G401 (cell line): Measurements from ENCODE around the gene ISG15. TPM values are rescaled to one million over a fixed set of nuclear protein-coding genes. Genes with fewer than 3 reads are reported as not detected.
"Not testable (repeated sequence)": the region's sequence is repeated elsewhere in the genome, so short reads cannot be mapped to it uniquely, and the experiment has no call there.

ENCODE experiments used
- DNase-seq: peaks from one replicate; pipeline ENCODE4 v3.0.0-alpha.2; 2015; ENCODE audit warnings: low spot score
- in situ Hi-C: cut with HindIII; loops from 2 replicates; pipeline ENCODE4 v1.10.0; 2016; ENCODE audit warnings: low sequenced_read_pairs, mixed read lengths
- total RNA-seq: library from RNA; depleted of rRNA; stranded (reverse); fragments of >200 nt; shearing (Covaris generic); gene quantifications from 2 replicates; pipeline ENCODE4 v1.2.3, GENCODE V29; 2014

ISG15 gene
- total RNA-seq, 1 experiment from 2014 or later: 213 TPM

DNA sequence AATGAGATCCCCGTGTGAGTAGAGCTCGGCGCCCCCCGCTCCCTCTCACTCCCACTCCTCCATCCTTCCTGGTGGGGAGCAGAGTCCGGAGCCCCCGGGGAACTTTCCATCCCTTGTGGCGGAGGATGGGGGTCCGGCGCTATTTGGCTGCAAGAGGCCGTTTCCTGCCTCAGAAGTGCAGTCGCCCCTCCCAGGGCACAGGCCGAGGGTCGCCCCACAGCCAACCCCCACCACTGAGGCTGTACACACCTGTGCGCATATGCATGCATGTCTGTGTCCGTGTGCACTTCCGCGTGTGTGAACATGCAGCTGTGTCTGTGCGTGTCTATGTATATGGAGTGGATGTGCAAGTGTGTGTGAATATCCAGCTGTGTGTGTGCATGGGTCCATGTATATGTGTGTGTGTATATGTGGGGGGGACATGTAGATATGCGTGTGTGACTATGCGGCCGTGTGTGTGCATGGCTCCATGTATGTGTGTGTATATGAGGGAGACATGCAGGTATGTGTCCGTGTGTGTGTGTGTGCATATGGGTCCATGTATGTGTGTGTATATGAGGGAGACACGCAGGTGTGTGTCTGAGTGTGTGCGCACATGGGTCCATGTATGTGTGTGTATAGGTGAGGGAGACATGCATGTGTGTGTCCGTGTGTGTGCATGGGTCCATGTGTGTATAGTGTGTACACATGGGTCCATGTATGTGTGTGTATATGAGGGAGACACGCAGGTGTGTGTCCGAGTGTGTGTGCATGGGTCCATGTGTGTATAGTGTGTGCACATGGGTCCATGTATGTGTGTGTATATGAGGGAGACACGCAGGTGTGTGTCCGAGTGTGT, 38.9 kb downstream of the ISG15 start:
- in situ Hi-C loops: no loop called here
- DNase-seq: no peak

DNA sequence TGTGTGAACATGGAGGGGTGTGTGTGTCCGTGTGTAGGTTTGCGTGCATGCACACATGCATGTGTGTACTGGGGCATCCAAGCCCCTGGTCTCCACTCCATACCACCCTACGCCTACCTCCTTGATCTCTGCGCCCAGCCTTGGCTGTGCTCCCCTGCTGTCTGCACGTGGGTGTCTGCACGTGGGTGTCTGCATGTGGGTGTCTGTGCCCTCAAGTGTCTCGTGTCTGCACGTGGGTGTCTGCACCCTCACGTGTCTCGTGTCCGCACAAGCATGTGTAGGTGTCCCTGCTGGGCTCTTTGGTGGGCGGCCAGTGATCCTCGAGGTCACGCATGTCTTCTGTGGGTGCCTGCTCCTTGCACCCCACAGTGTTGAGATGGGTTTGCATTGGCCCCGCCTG, 39.7 kb downstream of the ISG15 start:
- in situ Hi-C loops: no loop called here
- no peak for DNase-seq

DNA sequence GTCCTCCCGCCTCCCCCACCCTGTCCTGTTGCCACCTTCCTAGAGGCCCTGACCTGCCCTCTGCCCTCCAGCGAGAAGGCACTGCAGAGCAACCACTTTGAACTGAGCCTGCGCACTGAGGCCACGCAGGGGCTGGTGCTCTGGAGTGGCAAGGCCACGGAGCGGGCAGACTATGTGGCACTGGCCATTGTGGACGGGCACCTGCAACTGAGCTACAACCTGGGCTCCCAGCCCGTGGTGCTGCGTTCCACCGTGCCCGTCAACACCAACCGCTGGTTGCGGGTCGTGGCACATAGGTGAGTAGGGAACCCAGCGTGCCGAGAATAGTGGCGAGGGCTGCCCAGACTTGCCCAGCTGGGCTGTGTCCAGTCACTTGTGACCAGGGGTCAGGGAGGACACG, 40.4 kb downstream of the ISG15 start:
- in situ Hi-C loops: no loop called here
- no peak for DNase-seq

DNA sequence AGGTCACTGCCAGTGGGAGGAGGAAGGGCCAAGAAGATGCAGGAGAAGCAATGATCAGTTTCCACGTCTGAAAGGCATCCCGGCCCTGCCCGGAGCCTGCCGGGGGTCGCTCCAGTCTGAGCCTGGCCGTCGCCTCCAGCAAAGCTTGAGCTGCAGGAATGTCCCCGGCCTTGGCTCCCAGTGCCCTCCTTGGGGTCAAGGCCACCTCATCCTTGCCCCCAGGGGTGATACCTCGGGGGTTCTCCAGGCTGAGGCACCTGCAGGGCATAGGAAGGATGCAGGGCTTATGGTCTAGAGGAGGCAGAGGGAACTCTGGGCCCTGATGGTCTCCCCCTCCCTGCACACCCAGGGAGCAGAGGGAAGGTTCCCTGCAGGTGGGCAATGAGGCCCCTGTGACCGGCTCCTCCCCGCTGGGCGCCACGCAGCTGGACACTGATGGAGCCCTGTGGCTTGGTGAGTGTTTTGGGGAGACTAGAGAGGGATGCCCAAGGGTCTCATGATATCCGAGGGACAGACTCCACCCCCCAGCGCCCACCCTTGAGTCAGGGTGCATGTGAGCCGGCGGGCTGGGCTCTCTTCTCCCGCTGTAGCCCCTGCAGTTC, 40.9 kb downstream of the ISG15 start:
- DNase-seq: no peak
- in situ Hi-C loops: no loop called here

DNA sequence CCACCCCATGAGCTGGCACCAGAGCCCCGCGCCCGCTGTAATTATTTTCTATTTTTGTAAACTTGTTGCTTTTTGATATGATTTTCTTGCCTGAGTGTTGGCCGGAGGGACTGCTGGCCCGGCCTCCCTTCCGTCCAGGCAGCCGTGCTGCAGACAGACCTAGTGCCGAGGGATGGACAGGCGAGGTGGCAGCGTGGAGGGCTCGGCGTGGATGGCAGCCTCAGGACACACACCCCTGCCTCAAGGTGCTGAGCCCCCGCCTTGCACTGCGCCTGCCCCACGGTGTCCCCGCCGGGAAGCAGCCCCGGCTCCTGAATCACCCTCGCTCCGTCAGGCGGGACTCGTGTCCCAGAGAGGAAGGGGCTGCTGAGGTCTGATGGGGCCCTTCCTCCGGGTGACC, 41.7 kb downstream of the ISG15 start:
- in situ Hi-C loops: no loop called here
- no peak for DNase-seq

DNA sequence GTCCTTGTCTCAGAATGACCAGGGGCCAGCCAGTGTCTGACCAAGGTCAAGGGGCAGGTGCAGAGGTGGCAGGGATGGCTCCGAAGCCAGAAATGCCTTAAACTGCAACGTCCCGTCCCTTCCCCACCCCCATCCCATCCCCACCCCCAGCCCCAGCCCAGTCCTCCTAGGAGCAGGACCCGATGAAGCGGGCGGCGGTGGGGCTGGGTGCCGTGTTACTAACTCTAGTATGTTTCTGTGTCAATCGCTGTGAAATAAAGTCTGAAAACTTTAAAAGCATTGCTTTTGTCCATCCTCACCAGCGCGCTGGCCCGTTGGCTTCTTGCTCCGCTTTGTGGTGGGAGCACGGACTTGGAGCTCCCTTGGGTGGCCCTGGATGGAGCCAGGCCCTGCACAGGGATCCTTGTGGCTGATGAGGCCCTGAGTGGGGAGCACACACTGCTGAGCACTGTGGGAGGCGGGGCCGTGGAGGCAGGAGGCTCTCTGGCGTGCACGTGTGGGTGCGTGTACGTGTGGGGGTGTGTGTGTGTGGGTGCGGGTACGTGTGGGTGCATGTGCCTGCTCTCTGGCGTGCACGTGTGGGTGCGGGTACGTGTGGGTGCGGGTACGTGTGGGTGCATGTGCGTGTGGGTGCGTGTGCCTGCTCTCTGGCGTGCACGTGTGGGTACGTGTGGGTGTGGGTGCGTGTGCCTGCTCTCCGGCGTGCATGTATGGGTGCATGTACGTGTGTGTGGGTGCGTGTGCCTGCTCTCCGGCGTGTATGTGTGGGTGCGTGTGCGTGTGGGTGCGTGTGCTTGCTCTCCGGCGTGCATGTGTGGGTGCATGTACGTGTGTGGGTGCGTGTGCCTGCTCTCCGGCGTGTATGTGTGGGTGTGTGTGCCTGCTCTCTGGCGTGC, 42.8 kb downstream of the ISG15 start:
- in situ Hi-C loops: no loop called here

DNA sequence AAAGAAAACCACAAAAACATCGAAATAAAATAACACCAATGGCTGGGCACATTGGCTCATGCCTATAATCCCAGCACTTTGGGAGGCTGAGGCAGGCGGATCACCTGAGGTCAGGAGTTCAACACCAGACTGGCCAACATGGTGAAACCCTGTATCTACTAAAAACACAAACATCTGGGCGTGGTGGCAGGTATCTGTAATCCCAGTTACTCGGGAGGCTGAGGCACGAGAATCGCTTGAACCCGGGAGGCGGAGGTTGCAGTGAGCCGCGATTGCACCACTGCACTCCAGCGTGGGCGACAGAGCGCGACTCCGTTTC, 44.4 kb downstream of the ISG15 start:
- DNase-seq, in situ Hi-C loops: not testable (repeated sequence)

More for the DNA sequence above, 42.8 kb downstream of the ISG15 start:
- no peak for DNase-seq

DNA sequence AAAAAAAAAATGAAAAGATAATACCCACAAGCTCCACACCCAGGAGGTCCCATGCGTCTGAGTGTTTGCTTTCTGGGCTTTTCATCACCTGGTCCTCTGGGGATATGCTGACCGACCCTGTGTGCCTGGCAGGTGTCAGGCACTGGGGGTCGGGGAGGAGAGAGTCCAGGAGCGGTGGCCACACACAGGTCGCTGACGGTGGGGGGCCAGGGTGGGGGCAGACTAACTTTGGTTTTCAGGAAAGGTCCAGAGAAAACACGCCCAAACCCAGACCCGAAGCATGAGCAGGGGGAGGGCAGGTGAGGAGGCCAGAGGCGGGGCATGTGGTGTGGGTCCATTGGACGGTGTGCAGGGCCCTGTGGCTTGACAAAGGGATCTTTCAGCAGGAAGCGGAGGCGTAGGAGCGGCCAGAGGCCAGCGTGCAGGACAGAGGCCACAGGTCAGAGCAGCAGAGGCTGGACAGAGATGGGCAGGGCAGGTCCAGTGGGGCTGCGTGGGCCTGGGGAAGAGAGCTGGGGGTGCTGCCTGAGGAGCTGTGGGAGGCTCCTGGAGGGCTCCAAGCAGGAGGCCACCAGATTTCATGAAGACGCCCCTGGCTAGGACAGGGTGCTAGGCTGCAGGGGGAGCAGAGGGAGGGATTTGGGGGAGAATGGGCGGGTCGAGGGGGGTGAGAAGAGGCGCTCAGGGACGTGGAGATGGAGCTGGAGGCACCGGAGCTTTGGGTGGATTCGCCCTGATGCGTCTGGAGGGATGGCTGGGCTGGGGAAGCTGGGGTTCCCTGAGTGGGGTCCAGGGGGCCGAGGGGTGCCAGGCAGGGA, 45.0 kb downstream of the ISG15 start:
- in situ Hi-C loops: no loop called here
- DNase-seq: no peak

DNA sequence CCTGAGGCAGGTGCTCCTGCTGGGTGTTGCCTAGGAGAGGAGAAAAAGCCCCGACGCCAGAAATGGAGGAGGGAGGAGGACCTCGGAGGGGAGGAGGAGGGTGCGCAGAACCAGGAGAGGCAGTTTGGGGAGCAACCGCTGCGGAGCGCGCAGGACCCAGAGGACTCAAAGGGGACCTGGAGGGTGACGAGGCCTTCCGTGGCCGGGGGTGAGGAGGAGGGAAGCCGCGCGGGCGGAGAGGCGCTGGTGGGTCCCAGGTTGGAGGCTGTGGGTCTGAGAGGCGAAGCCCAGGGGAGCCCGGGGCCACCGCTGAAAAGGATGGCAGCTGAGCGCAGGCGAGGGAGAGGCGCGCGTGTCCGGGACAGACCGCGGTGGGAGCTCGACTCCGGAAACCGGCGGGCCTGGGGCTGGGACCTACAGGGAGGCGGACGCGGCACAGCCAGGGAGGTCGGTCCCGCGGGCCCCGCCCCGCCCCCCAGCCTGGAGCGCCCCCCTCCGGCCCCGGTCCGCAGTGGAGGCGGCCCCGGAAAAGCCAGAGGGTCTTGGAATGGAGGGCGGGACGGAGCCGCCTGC, 45.7 kb downstream of the ISG15 start:
- no peak for DNase-seq
- in situ Hi-C loops: no loop called here

DNA sequence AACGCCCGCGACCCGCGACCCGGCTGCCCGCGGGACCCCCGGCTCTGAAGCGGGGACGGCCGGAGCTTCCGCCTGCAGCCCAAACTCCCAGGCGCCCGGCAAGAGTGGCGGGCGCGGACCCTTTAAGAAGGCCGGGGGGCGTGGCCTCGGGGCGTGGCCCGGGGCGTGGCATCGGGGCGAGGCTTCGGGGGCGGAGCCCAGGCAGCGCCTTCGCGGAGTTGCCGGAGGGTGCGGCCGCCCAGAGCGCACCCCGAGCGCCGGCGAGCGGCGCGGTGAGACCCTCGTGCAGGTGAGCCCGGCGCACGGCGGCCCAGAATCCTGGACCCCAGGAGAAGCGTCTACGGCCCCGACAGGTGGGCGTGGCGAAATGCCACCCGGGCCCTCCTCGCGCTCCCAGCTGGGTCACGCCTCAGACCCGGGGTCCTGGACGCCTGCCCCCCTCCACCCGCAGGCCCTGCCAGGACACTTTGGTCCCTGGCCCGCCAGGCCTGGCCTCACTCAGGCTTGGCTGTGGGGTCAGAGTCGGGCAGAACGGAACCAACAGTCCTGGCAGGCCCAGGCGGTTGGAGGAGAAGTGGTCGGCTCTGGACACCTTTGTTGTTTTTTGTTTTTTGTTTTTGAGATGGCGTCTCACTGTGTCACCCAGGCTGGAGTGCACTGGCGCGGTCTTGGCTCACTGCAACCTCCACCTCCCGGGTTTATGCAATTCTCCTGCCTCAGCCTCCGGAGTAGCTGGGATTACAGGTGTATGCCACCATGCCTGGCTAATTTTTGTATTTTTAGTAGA, 46.4 kb downstream of the ISG15 start:
- in situ Hi-C loops: no loop called here

DNA sequence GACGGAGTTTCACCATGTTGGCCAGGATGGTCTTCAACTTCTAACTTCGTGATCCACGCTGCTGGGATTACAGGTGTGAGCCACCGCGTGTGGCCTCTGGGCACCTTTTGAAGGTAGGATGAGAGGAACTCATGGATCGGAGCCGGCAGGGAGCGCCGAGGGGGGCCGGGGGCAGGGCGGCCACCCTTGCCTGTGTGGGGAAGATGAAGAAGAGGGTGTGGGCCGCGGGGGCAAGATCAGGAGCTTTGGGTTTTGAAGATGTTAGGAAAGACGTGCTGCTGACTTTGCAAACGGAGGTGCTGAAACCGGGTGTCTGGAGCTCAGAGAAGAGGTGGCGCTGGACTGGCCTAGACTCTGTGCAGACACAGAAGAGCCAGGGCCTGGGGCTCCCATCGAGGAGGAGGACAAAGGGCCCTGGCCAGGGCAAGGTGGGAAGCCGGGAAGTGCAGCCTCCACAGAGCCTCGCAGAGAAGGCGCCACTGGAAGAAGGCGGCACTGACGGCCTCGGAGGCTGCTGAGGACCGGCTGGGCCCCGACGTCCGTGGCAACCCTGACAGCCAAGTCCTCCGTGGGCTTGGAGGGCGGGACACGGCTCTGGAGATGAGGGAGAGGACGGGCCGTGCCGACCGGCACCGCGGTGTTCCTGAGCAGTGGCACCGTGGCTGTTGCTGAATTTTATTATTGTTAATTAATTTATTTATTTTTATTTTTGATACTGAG, 47.1 kb downstream of the ISG15 start:
- no peak for DNase-seq
- in situ Hi-C loops: no loop called here

More for the DNA sequence above, 46.4 kb downstream of the ISG15 start:
- DNase-seq: peak; percentile 37

DNA sequence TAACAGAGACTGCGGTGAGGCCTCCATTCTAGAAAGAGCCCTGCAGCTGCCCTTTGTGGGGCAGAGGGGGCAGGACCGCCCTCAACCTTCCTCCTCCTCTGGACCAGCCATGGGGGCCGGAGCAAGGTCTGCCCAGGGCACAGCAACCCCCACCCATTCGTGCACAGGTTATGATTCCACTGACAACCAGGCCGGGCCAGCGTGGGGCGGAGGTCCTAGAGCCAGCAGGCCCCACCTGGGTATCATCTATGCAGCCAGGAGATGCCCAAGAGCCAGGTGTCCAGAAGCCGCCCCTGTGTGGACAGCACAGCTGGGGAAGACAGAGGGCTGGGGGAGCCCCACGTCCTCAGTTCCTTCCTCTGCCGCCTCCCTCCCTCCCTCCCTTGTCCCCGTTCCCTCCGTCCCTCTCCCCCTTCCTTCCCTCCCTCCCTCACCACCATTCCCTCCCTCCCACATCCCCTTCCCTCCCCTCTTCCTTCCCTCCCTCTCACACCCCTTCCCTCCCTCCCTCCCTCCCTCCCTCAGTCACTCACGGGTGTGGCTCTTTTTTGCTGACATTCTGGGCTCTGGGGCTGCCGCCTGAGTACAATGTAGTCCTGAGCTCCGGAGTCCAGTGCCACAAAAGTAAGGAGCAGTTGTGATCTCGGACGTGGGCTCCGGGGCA, 48.5 kb downstream of the ISG15 start:
- DNase-seq: no peak
- in situ Hi-C loops: no loop called here

DNA sequence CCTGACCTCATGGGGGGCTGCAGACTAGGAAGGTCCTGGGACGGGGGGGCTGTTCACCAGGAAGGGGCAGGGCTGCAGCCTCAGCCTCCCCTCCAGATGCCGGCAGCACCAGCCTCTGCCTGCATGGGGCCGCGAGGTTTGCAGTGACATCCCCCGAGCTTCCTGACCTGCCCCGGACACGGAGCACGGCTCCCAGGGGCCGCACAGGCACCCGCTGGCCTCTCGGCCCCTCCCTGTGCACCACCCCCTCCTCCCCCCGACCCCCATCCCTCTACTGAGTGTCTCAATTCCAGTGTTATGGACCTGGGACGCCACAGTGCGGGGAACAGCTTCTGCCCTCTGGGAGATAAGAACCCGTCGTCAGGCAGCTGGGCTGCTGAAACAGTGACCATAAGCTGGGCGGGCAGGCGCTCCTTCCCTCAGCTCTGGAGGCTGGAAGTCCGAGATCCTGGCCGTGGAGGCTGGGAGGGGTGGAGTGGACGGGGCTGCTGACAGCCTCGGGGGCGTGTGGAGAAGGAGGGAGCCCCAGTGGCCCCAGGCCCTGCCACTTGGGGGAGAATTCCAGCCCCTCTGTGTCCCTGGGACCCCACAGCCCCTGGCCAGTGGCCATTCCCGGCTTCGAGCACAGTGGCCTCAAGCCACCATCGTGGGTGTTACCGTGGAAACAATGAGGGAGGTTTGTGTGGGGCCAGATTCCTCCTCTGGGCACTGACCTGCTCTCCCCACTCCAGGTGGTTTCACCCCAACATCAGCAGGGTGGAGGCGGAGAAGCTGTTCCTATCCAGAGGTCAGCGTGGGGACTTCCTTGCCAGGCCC, 49.3 kb downstream of the ISG15 start:
- DNase-seq: no peak
- in situ Hi-C loops: no loop called here

DNA sequence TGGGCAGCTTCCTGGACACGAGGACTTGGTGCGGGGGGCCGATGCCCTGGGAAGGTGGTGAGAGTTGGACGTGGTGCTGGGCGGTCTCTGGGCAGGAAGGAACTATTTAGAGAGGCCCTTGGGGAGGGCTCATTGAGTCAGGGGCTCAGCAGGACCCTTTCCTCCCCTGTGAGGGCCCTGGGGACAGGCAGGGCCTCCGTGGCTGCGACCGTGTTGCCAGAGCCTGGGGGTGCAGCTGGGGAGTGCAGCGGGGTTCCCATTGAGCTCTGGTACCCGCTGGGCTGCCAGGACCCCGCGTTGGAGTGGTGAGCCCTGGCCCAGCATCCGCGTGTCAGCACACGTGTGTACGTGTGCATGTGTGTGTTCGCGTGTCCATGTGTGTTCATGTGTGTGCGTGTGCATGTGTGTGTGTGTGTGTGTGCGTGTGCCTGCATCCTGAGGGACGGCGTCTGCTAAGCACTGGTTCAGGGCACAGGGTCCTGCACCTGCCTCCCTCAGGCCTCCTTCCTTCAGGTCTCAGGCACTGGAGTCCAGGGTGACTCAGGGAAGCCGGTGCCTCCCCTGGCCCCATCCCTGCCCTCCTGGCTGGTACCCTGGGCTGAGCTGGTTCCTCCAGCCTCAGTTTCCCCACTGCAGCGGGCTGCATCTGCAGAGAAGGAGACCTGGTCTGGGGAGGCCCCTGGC, 50.1 kb downstream of the ISG15 start:
- in situ Hi-C loops: no loop called here
- no peak for DNase-seq
